ENCODE results near the gene CD226. TPM values are rescaled to one million over a fixed set of nuclear protein-coding genes. Genes with fewer than 3 reads are reported as not detected.

Gene CD226
- total RNA-seq (2022): 2.6 and 3.4 TPM in 2 replicates
- Bru-seq, nascent RNA: percentile 73 among the genes with signal in this experiment
- BruChase-seq, experiment 1, labeled RNA remaining after a 6-hour chase: percentile 72 among the genes with signal in this experiment
- BruChase-seq, experiment 2, labeled RNA remaining after a 2-hour chase: percentile 69 among the genes with signal in this experiment
- long read RNA-seq: 0 reads

- intact Hi-C loops (cut with micrococcal nuclease): no loop called here
- ChIA-PET CTCF (no interaction called here), POLR2A (interaction anchor here (0.7 kb wide), 1 partner anchor 37 kb away, joined by 4 read pairs; no protein-coding TSS in a partner anchor)
- no peak for DNase-seq (ENCODE audit: unreplicated experiment)
- Mint-ChIP-seq H3K27me3 (ENCODE audit: insufficient read depth, unreplicated experiment) (no peaks in the 10 kb centered on the region), H3K36me3 (ENCODE audit: insufficient read depth, unreplicated experiment) (peaks cover 18% of the 10 kb centered on the region), H3K9me3 (ENCODE audit: unreplicated experiment) (no peaks in the 10 kb centered on the region), H3K4me3 (ENCODE audit: unreplicated experiment) (no peak within 1 kb of the TSS), H3K4me1 (ENCODE audit: insufficient read depth, unreplicated experiment) (no peaks in the 10 kb centered on the region), H3K27ac (ENCODE audit: low read depth, unreplicated experiment) (no peak within 1 kb of the TSS)
- TF ChIP-seq CTCF (IDR thresholded peaks at IDR 0.05; ENCODE audit: unreplicated experiment): no peak
- BruUV-seq (replicated peaks): no TSS peak
These were observed at the start of gene CD226 for GRCh38 chr18:69947361-69948133. TSS of gene CD226 (minus strand) at chr18:69947873. CDS start at chr18:69947406, 467 bp downstream.

- ChIA-PET CTCF (interaction anchor here (0.6 kb wide), 1 partner anchor 89 kb away, joined by 4 read pairs; no protein-coding TSS in a partner anchor), POLR2A (interaction anchor here (0.6 to 1.4 kb wide), 2 partner anchors 26 to 48 kb away, joined by 3 to 4 read pairs; no protein-coding TSS in a partner anchor)
- no peak overlapping the region for H3K27ac Mint-ChIP-seq (ENCODE audit: low read depth, unreplicated experiment)
- DNase-seq (ENCODE audit: unreplicated experiment): no peak
- no peak for TF ChIP-seq CTCF (IDR thresholded peaks at IDR 0.05; ENCODE audit: unreplicated experiment)
- peaks cover 5% of the 10 kb centered on the region for H3K4me1 Mint-ChIP-seq (ENCODE audit: insufficient read depth, unreplicated experiment)
- H3K4me3 Mint-ChIP-seq (ENCODE audit: unreplicated experiment): no peak overlapping the region
- BruUV-seq (replicated peaks): no TSS peak
- intact Hi-C loops (cut with micrococcal nuclease): no loop called here
- H3K27me3 Mint-ChIP-seq (ENCODE audit: insufficient read depth, unreplicated experiment): no peaks in the 10 kb centered on the region
- H3K9me3 Mint-ChIP-seq (ENCODE audit: unreplicated experiment): no peaks in the 10 kb centered on the region
- H3K36me3 Mint-ChIP-seq (ENCODE audit: insufficient read depth, unreplicated experiment): peaks cover 81% of the 10 kb centered on the region
These were observed 49.5 kb upstream of the CD226 start for GRCh38 chr18:69996951-69997798.

GRCh38 chr18:69996417-69996816, 48.7 kb upstream of the CD226 start:
- no peaks in the 10 kb centered on the region for H3K27me3 Mint-ChIP-seq (ENCODE audit: insufficient read depth, unreplicated experiment)
- BruUV-seq (replicated peaks): no TSS peak
- no peak for TF ChIP-seq CTCF (IDR thresholded peaks at IDR 0.05; ENCODE audit: unreplicated experiment)
- H3K9me3 Mint-ChIP-seq (ENCODE audit: unreplicated experiment): no peaks in the 10 kb centered on the region
- no peak overlapping the region for H3K4me3 Mint-ChIP-seq (ENCODE audit: unreplicated experiment)
- intact Hi-C loops (cut with micrococcal nuclease): no loop called here
- CTCF ChIA-PET: interaction anchor here (0.6 kb wide), 3 partner anchors 90 to 921 kb away, joined by 4 read pairs; no protein-coding TSS in a partner anchor
- peaks cover 5% of the 10 kb centered on the region for H3K4me1 Mint-ChIP-seq (ENCODE audit: insufficient read depth, unreplicated experiment)
- no peak overlapping the region for H3K27ac Mint-ChIP-seq (ENCODE audit: low read depth, unreplicated experiment)
- peaks cover 75% of the 10 kb centered on the region for H3K36me3 Mint-ChIP-seq (ENCODE audit: insufficient read depth, unreplicated experiment)
- DNase-seq (ENCODE audit: unreplicated experiment): no peak
- POLR2A ChIA-PET: interaction anchor here (0.6 to 1.4 kb wide), 3 partner anchors 27 to 426 kb away, joined by 3 to 4 read pairs (median 4); no protein-coding TSS in a partner anchor
